A549 (cell line): ENCODE data around the gene ALG3. TPM values are rescaled to one million over a fixed set of nuclear protein-coding genes. Genes with fewer than 3 reads are reported as not detected.

Experiments used
- ATAC-seq, 2 experiments: fragments of 200-7000 bp in 1 of 2; fragments of >200 bp in 1 of 2; cut with Nextera tagmentation in 1 of 2; cut with Tn5 transposase in 1 of 2; 3 replicates each; pipeline versions ENCODE4 v1.8.0 to v1.9.1; 2018 to 2020; ENCODE audit warnings: mild to moderate bottlenecking in 1 of 2, moderate library complexity in 1 of 2
- CTCF ChIA-PET: fragments of 300-600 bp; sonication (Branson Sonifier 250); formaldehyde crosslinking; extraction: SDS; loops from one replicate; lab custom pipeline; 2021; ENCODE audit warnings: antibody characterized with exemption, inconsistent platforms; lab: Yijun Ruan, JAX
- POLR2A ChIA-PET: fragments of 350-600 bp; formaldehyde crosslinking; extraction: SDS; loops from one replicate; lab custom pipeline; 2021; ENCODE audit warnings: antibody characterized with exemption, inconsistent platforms; lab: Yijun Ruan, JAX
- DNase-seq, 2 experiments: peaks; one replicate each; pipeline versions ENCODE4 v3.0.0 to v3.0.0-alpha.2; 2011 to 2016; ENCODE audit warnings: low read depth in 1 of 2, low spot score in 1 of 2
- FAIRE-seq: peaks from 2 replicates; lab custom pipeline; 2011; peaks lifted over from hg19 to GRCh38; lab: Jason Lieb, UNC
- H3K27ac ChIP-seq, 2 experiments: fragments of >200 bp; sonication (Bioruptor Twin); formaldehyde crosslinking; 3 replicates each; pipeline ENCODE4 v1.5.1; 2016 to 2017
- H3K4me1 ChIP-seq: fragments of >200 bp; sonication (Bioruptor Twin); formaldehyde crosslinking; 3 replicates; pipeline ENCODE4 v1.6.1; 2016
- H3K4me2 ChIP-seq: fragments of >200 bp; sonication (Bioruptor Twin); formaldehyde crosslinking; 3 replicates; pipeline ENCODE4 v1.6.1; 2016
- H3K4me3 ChIP-seq: fragments of >200 bp; sonication (Bioruptor Twin); formaldehyde crosslinking; 3 replicates; pipeline ENCODE4 v1.5.1; 2016
- H3K9me3 ChIP-seq: fragments of >200 bp; sonication (Bioruptor Twin); formaldehyde crosslinking; 3 replicates; pipeline ENCODE4 v1.6.1; 2016
- CHD2 ChIP-seq: fragments of 150-350 bp; IDR thresholded peaks from 2 replicates; pipeline ENCODE4 v1.6.1; 2014; ENCODE audit warnings: low read length; ENCODE audit not compliant: partially characterized antibody
- EHF ChIP-seq: fragments of 250-450 bp; sonication (Bioruptor Pico); IDR thresholded peaks from 2 replicates; pipeline ENCODE4 v1.5.0; 2020; ENCODE audit warnings: mild to moderate bottlenecking
- ELK1 ChIP-seq: fragments of 150-350 bp; IDR thresholded peaks from 2 replicates; pipeline ENCODE4 v1.6.1; 2014; ENCODE audit warnings: low read depth, mild to moderate bottlenecking, low read length
- FOSL2 ChIP-seq, 2 experiments: fragments of 450-650 bp in 1 of 2; fragments of >200 bp in 1 of 2; sonication (Bioruptor Twin) in 1 of 2; formaldehyde crosslinking; IDR thresholded peaks; 2 replicates each; pipeline versions ENCODE4 v1.5.0 to v1.6.1; 2016 to 2020; ENCODE audit warnings: mild to moderate bottlenecking in 1 of 2, moderate library complexity in 1 of 2
- HDAC2 ChIP-seq: fragments of 200-600 bp; sonication (generic); IDR thresholded peaks from 2 replicates; pipeline ENCODE4 v1.6.1; 2016
- KDM1A ChIP-seq: fragments of 200-600 bp; sonication (generic); IDR thresholded peaks from 2 replicates; pipeline ENCODE4 v1.6.1; 2016; ENCODE audit warnings: low read depth, mild to moderate bottlenecking
- KDM5A ChIP-seq: fragments of 200-600 bp; sonication (generic); IDR thresholded peaks from 2 replicates; pipeline ENCODE4 v1.6.1; 2016; ENCODE audit warnings: antibody characterized with exemption, mild to moderate bottlenecking
- MAZ ChIP-seq: fragments of 150-350 bp; IDR thresholded peaks from 2 replicates; pipeline ENCODE4 v1.6.1; 2014; ENCODE audit warnings: antibody characterized with exemption, low read depth, low read length, borderline replicate concordance
- REST ChIP-seq: fragments of 200-600 bp; sonication (generic); IDR thresholded peaks from 2 replicates; pipeline ENCODE4 v1.6.1; 2016; ENCODE audit warnings: antibody characterized with exemption, mild to moderate bottlenecking, moderate library complexity
- SMC3 ChIP-seq: fragments of >200 bp; sonication (Bioruptor Twin); formaldehyde crosslinking; IDR thresholded peaks from 3 replicates; pipeline ENCODE4 v1.6.1; 2018; ENCODE audit warnings: inconsistent platforms
- SREBF2 ChIP-seq: fragments of 450-650 bp; IDR thresholded peaks from 2 replicates; pipeline ENCODE4 v1.6.1; 2014; ENCODE audit warnings: mild to moderate bottlenecking, moderate library complexity
- ZC3H11A ChIP-seq: fragments of 450-650 bp; IDR thresholded peaks from 2 replicates; pipeline ENCODE4 v1.6.1; 2014; ENCODE audit warnings: antibody characterized with exemption, mild to moderate bottlenecking
- WGBS: methylation state at CpG from one replicate; pipeline ENCODE4 v1.1.6; 2017; ENCODE audit errors: missing lambda C conversion rate; 5-methylcytosine and 5-hydroxymethylcytosine counted together
- polyA plus RNA-seq, 4 experiments: library from polyadenylated mRNA; depleted of rRNA in 3 of 4; stranded (reverse); fragments of >200 nt; fragmentation: RNase III in 1 of 4; extraction: RNeasy Plus Mini Kit Qiagen cat#74134 plus additional on column Dnase treatment in 1 of 4; gene quantifications; 2 replicates in 3 of 4; 3 replicates in 1 of 4; pipeline ENCODE4 v1.2.3, GENCODE V29; 2011 to 2017

The ALG3 gene
- polyA plus RNA-seq, 2 of the 4 experiments (the other 2 are of a cell fraction) = 49.1 to 59.6 TPM

- no peak for TF ChIP-seq REST
- TF ChIP-seq, all 56 proteins: peak for 0
These were observed 15.5 kb downstream of the ALG3 start (continued) for GRCh38 chr3:184233127-184233843.

- H3K4me1 ChIP-seq = peaks cover 7% of the 10 kb centered on the region; the same call in 2 of the 3 replicates
- TF ChIP-seq EHF (no peak), KDM1A (no peak)
- no peak overlapping the region for H3K4me3 ChIP-seq
- H3K9me3 ChIP-seq = no peaks in the 10 kb centered on the region
- POLR2A ChIA-PET = no interaction called here
- H3K4me2 ChIP-seq = no peak overlapping the region
- WGBS = 92% methylated on average over 3 of the region's 3 CpGs
- FAIRE-seq (no peak), ATAC-seq (no peak), DNase-seq (no peak)
- H3K27ac ChIP-seq = no peak overlapping the region
- CTCF ChIA-PET = interaction anchor here (1.4 to 1.9 kb wide), 2 partner anchors 18 to 55 kb away, joined by 3 to 7 read pairs; partner anchors contain the start of gene EEF1AKMT4
These were observed 17.1 kb downstream of the ALG3 start for GRCh38 chr3:184231671-184232070.

DNA sequence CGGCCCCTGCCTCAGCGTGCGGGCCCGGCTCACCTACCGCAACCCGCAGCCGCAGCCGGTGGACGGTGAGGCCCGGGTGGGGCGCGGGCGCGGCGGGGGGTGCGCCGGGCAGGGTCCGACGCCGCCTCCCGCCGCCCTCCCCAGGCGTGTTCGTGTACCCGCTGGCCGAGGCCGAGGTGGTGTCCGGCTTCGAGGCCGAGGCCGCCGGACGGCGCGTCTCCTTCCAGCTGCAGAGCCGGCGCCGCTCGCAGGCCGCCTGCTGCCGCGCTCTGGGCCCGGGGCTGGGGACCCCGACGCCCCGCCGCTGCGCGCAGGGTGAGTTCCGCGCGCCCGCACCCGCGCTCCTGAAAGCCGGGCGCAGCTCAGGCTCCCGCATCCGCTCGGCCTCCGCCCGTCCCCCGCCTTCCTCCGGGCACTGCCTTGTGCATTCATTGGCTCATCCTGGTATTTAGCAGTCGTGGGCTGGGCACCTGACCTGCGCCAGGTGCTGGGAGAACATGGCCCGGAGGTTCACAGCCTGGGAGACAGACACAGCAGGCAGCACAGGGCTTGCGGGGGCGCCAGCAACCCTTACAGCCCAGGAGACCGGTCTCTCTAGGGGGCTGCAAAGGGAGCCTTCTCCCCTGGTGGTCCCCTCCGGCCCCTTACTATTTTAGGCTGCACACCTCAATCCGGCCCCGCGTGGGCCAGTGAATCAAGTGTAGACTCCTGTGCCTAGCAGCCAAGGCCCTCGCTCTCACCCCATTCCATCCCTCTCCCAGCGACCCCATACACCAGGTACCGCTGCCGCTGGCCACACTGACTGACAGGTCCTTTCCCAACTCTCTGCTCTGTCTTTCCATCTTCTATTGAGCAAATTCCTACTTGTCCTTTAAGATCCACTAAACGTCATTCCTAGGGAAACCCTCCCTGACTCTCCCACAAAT, 17.9 kb downstream of the ALG3 start:
- DNase-seq (no peak), FAIRE-seq (no peak), ATAC-seq (no peak)
- WGBS = 85% methylated on average over 32 of the region's 79 CpGs
- H3K9me3 ChIP-seq = no peaks in the 10 kb centered on the region
- peak overlapping the region; percentile 59 for H3K4me3 ChIP-seq
- peak overlapping the region in 1 of 2 experiments; percentile 76; a peak in 3 of 6 replicates for H3K27ac ChIP-seq
- ChIA-PET CTCF (interaction anchor here (0.8 to 5.5 kb wide), 7 partner anchors 8 to 86 kb away, joined by 3 to 44 read pairs (median 4); partner anchors contain the start of gene EEF1AKMT4), POLR2A (no interaction called here)
- TF ChIP-seq ELK1 (no peak), KDM5A (no peak), FOSL2 (IDR thresholded peaks at IDR 0.05) (no peak), FOSL2 (CRISPR knock-in tag; IDR thresholded peaks at IDR 0.05) (no peak), HDAC2 (no peak), MAZ (no peak), CHD2 (no peak), SREBF2 (no peak), ZC3H11A (no peak), SMC3 (no peak)
- peak overlapping the region; percentile 96 for H3K4me2 ChIP-seq
- H3K4me1 ChIP-seq = peaks cover 7% of the 10 kb centered on the region; the same call in 2 of the 3 replicates
